ENCODE data around the gene ACTRT3.
A peak's percentile ranks its signal among the peaks of the same experiment; 100 is the strongest.
"Not testable (repeated sequence)": the region's sequence is repeated elsewhere in the genome, so short reads cannot be mapped to it uniquely, and the experiment has no call there.

ACTRT3 gene

GRCh38 chr3:169772305-169772896 lies 3.0 kb upstream of the ACTRT3 start:
- DNase-seq = peak; percentile 62 to 72

- peak; percentile 57 to 64 for DNase-seq
Observed at GRCh38 chr3:169771497-169772304, 2.3 kb upstream of the ACTRT3 start.

- DNase-seq = peak; percentile 90 to 91
Observed at GRCh38 chr3:169764882-169765612, 4.3 kb downstream of the ACTRT3 start, which contains the start of gene TERC. Gene TERC, minus strand, starts transcription at chr3:169765060.

- peak; percentile 72 to 78 for DNase-seq
Observed at GRCh38 chr3:169764312-169764881, 5.0 kb downstream of the ACTRT3 start.

GRCh38 chr3:169760479-169760878 lies 8.9 kb downstream of the ACTRT3 start:
- DNase-seq = no peak

- DNase-seq = no peak
Observed at GRCh38 chr3:169759256-169759655, 10.1 kb downstream of the ACTRT3 start.

- no peak for DNase-seq
Observed at GRCh38 chr3:169758359-169758994, 10.9 kb downstream of the ACTRT3 start.

GRCh38 chr3:169755488-169755887 lies 13.9 kb downstream of the ACTRT3 start:
- no peak for DNase-seq

- DNase-seq = no peak
Observed at GRCh38 chr3:169754711-169755110, 14.7 kb downstream of the ACTRT3 start.

GRCh38 chr3:169751875-169752274 lies 17.5 kb downstream of the ACTRT3 start:
- DNase-seq = no peak

- DNase-seq = no peak
Observed at GRCh38 chr3:169750665-169751064, 18.7 kb downstream of the ACTRT3 start.

GRCh38 chr3:169748670-169749069 lies 20.7 kb downstream of the ACTRT3 start:
- no peak for DNase-seq

- DNase-seq = no peak
Observed at GRCh38 chr3:169746924-169747323, 22.4 kb downstream of the ACTRT3 start.

- DNase-seq = no peak
Observed at GRCh38 chr3:169744366-169745054, 24.9 kb downstream of the ACTRT3 start.

GRCh38 chr3:169739067-169739466 lies 30.3 kb downstream of the ACTRT3 start:
- DNase-seq = no peak

GRCh38 chr3:169731857-169732256 lies 37.5 kb downstream of the ACTRT3 start:
- not testable (repeated sequence) for DNase-seq

GRCh38 chr3:169722724-169723123 lies 46.6 kb downstream of the ACTRT3 start:
- DNase-seq = no peak

- DNase-seq = not testable (repeated sequence)
Observed at GRCh38 chr3:169718415-169718814, 50.9 kb downstream of the ACTRT3 start.
